Measurements from ENCODE around the gene ITPK1. TPM values are rescaled to one million over a fixed set of nuclear protein-coding genes. Genes with fewer than 3 reads are reported as not detected.

The ITPK1 gene
- total RNA-seq, 1 experiment from 2014 or later, result 60.1 TPM

- BruUV-seq (replicated peaks), result no TSS peak
- ChIA-PET POLR2A (no interaction called here), CTCF (no interaction called here)
- Mint-ChIP-seq H3K9me3 (ENCODE audit: unreplicated experiment) (no peaks in the 10 kb centered on the region), H3K4me1 (ENCODE audit: low read depth, unreplicated experiment) (no peaks in the 10 kb centered on the region), H3K36me3 (ENCODE audit: insufficient read depth, unreplicated experiment) (no peaks in the 10 kb centered on the region), H3K27ac (ENCODE audit: unreplicated experiment) (no peak overlapping the region), H3K27me3 (ENCODE audit: insufficient read depth, unreplicated experiment) (peaks cover 5% of the 10 kb centered on the region), H3K4me3 (ENCODE audit: unreplicated experiment) (no peak overlapping the region)
- intact Hi-C loops (cut with micrococcal nuclease; ENCODE audit: unreplicated experiment), result no loop called here
- Histone ChIP-seq H3K36me3 (ENCODE audit: control insufficient read depth, insufficient read depth, low read length) (no peaks in the 10 kb centered on the region), H3K27me3 (replicated peaks; ENCODE audit: control insufficient read depth, insufficient read depth, low read length) (no peaks in the 10 kb centered on the region), H3K9me3 (no peaks in the 10 kb centered on the region), H3K4me3 (ENCODE audit: low read depth, low read length) (no peak overlapping the region), H3K4me1 (no peaks in the 10 kb centered on the region)
- no peak for DNase-seq
- TF ChIP-seq, protein P1, sequence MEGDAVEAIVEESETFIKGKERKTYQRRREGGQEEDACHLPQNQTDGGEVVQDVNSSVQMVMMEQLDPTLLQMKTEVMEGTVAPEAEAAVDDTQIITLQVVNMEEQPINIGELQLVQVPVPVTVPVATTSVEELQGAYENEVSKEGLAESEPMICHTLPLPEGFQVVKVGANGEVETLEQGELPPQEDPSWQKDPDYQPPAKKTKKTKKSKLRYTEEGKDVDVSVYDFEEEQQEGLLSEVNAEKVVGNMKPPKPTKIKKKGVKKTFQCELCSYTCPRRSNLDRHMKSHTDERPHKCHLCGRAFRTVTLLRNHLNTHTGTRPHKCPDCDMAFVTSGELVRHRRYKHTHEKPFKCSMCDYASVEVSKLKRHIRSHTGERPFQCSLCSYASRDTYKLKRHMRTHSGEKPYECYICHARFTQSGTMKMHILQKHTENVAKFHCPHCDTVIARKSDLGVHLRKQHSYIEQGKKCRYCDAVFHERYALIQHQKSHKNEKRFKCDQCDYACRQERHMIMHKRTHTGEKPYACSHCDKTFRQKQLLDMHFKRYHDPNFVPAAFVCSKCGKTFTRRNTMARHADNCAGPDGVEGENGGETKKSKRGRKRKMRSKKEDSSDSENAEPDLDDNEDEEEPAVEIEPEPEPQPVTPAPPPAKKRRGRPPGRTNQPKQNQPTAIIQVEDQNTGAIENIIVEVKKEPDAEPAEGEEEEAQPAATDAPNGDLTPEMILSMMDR (IDR thresholded peaks at IDR 0.05; ENCODE audit: insufficient read depth in 1 of 2, low read depth in 1 of 2, low read length in 1 of 2, severe bottlenecking in 1 of 2, unreplicated experiment in 1 of 2), result no peak
These were observed 188.8 kb downstream of the ITPK1 start for GRCh38 chr14:92926931-92927330.

DNA sequence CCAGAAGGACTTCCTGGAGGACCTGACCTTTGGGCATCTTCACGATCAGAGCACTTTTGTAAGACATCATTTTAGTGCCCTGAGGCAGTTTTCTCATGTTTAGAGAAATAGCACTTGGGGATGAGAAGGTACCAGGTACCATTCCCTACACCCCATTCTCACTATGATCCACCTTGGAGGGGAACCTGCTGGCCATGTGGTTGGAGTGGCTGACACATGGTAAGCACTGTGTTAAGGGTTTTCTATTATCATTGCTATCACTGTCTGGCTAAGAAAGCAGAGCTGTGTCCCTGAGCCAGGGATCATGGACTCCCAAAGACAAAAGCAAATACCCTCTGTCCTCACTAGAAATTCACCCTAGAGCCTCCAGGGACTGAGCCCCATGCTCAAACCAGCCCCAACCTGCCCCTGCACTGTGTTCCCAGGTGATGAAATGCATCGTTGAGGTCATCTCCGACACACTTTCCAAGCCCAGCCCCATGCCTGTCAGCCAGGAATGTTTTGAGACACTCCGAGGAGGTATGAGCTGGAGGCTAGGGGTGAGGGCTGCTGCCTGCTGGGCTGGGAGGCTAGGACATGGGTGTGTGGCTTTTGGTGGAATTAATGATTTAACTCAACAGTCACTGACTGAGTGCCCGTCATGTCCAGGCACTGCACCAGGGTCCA is 189.4 kb downstream of the ITPK1 start:
- DNase-seq, result no peak
- Histone ChIP-seq H3K9me3 (no peaks in the 10 kb centered on the region), H3K27me3 (replicated peaks; ENCODE audit: control insufficient read depth, insufficient read depth, low read length) (no peaks in the 10 kb centered on the region), H3K36me3 (ENCODE audit: control insufficient read depth, insufficient read depth, low read length) (no peaks in the 10 kb centered on the region), H3K4me1 (no peaks in the 10 kb centered on the region), H3K4me3 (ENCODE audit: low read depth, low read length) (no peak overlapping the region)
- Mint-ChIP-seq H3K27ac (ENCODE audit: unreplicated experiment) (no peak overlapping the region), H3K36me3 (ENCODE audit: insufficient read depth, unreplicated experiment) (no peaks in the 10 kb centered on the region), H3K27me3 (ENCODE audit: insufficient read depth, unreplicated experiment) (peaks cover 7% of the 10 kb centered on the region), H3K4me3 (ENCODE audit: unreplicated experiment) (no peak overlapping the region), H3K4me1 (ENCODE audit: low read depth, unreplicated experiment) (no peaks in the 10 kb centered on the region), H3K9me3 (ENCODE audit: unreplicated experiment) (no peaks in the 10 kb centered on the region)
- ChIA-PET CTCF (no interaction called here), POLR2A (no interaction called here)
- TF ChIP-seq, protein P1 (IDR thresholded peaks at IDR 0.05; ENCODE audit: insufficient read depth in 1 of 2, low read depth in 1 of 2, low read length in 1 of 2, severe bottlenecking in 1 of 2, unreplicated experiment in 1 of 2), result no peak
- intact Hi-C loops (cut with micrococcal nuclease; ENCODE audit: unreplicated experiment), result no loop called here
- no TSS peak for BruUV-seq (replicated peaks)

DNA sequence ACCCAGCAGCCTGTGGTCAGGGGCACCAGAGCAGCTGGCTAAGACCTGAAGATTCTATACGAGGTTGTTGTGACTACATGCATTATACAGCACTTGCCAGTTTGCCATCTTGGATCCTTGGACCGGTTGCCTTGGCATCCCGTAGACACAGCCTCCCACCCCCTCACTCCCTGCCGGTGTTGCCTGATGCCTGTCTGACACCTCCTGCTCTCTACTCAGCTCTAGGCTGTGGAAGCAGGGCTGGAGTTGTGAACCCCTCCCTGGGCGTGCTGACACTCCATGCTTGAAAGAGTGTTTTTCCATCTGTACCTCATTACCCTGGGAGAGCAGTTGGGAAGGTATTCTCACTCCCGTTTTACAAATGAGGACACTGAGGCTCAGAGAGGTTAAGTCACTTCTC is 190.3 kb downstream of the ITPK1 start:
- no peaks in the 10 kb centered on the region for H3K9me3 Mint-ChIP-seq (ENCODE audit: unreplicated experiment)
- intact Hi-C loops (cut with micrococcal nuclease; ENCODE audit: unreplicated experiment), result loop anchor here (2.0 kb wide), 1 partner anchor 63 kb away; no protein-coding TSS in a partner anchor
- BruUV-seq (replicated peaks), result no TSS peak
- no peak for DNase-seq
- no peak overlapping the region for H3K4me3 Mint-ChIP-seq (ENCODE audit: unreplicated experiment)
- peaks cover 12% of the 10 kb centered on the region for H3K27me3 Mint-ChIP-seq (ENCODE audit: insufficient read depth, unreplicated experiment)
- no peak overlapping the region for H3K27ac Mint-ChIP-seq (ENCODE audit: unreplicated experiment)
- no peaks in the 10 kb centered on the region for H3K36me3 ChIP-seq (ENCODE audit: control insufficient read depth, insufficient read depth, low read length)
- H3K4me1 Mint-ChIP-seq (ENCODE audit: low read depth, unreplicated experiment), result no peaks in the 10 kb centered on the region
- CTCF ChIA-PET, result no interaction called here
- H3K9me3 ChIP-seq, result no peaks in the 10 kb centered on the region
- no peaks in the 10 kb centered on the region for H3K27me3 ChIP-seq (replicated peaks; ENCODE audit: control insufficient read depth, insufficient read depth, low read length)
- no peak overlapping the region for H3K4me3 ChIP-seq (ENCODE audit: low read depth, low read length)
- TF ChIP-seq, protein P1 (IDR thresholded peaks at IDR 0.05; ENCODE audit: insufficient read depth in 1 of 2, low read depth in 1 of 2, low read length in 1 of 2, severe bottlenecking in 1 of 2, unreplicated experiment in 1 of 2), result no peak
- POLR2A ChIA-PET, result no interaction called here
- no peaks in the 10 kb centered on the region for H3K4me1 ChIP-seq
- no peaks in the 10 kb centered on the region for H3K36me3 Mint-ChIP-seq (ENCODE audit: insufficient read depth, unreplicated experiment)
